Skin of body (tissue), 2 donors: Measurements from ENCODE around the gene EP400. TPM values are rescaled to one million over a fixed set of nuclear protein-coding genes. Genes with fewer than 3 reads are reported as not detected.
"Not testable (repeated sequence)": the region's sequence is repeated elsewhere in the genome, so short reads cannot be mapped to it uniquely, and the experiment has no call there.

Experiments used
- DNase-seq: peaks from one replicate; lab custom pipeline; 2025; lab: John Stamatoyannopoulos, UW
- total RNA-seq: library from RNA; depleted of rRNA; stranded (reverse); fragments of >200 nt; gene quantifications from one replicate; pipeline ENCODE4 v1.2.3, GENCODE V29; 2014

EP400 gene
- total RNA-seq, 1 donor from 2014 or later, result 20.8 TPM

DNA sequence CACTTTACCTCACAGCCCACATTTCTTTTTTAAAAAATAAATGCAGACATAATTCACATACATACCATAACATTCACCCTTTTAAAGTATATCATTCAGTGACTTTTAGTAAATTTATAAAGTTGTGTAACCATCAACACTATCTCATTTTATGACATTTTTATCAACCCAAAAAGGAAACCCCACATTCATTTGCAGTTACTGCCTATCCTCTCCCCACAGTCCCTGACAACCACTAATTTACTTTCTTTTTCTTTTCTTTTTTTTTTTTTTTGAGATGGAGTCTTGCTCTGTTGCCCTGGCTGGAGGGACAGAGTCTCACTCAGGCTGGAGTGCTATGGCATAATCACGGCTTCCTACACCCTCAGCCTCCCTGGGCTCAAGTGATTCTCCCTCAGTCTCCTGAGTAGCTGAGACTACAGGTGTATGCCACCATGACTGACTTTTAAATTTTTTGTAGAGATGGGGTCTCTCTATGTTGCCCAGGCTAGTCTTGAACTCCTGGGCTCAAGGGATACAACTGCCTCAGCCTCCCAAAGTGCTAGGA is 1.5 kb upstream of the EP400 start:
- DNase-seq, result no peak

DNA sequence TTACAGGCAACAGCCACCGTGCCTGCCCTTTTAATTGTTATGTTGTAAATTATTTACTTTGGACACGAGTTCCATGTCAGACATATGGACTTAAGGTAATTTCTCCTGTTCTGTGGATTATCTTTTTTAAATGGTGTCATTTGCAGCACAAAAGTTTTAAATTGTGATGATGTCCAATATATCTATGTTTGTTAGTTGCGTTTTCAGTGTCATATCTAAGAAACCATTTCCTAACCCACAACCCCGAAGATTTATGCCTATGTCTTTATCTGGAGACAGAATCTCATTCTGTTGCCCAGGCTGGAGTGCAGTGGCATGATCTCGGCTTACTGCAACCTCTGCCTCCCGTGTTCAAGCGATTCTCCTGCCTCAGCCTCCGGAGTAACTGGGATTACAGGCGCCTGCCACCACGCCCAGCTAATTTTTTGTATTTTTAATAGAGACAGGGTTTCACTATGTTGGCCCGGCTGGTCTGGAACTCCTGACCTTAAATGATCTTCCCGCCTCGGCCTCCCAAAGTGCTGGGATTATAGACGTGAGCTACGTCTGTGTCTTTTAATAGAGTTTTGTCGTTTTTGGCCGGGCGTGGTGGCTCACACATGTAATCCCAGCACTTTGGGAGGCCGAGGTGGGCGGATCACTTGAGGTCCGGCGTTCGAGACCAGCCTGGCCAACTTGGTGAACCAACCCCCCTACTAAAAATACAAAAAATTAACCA is 870 bp upstream of the EP400 start:
- not testable (repeated sequence) for DNase-seq

DNA sequence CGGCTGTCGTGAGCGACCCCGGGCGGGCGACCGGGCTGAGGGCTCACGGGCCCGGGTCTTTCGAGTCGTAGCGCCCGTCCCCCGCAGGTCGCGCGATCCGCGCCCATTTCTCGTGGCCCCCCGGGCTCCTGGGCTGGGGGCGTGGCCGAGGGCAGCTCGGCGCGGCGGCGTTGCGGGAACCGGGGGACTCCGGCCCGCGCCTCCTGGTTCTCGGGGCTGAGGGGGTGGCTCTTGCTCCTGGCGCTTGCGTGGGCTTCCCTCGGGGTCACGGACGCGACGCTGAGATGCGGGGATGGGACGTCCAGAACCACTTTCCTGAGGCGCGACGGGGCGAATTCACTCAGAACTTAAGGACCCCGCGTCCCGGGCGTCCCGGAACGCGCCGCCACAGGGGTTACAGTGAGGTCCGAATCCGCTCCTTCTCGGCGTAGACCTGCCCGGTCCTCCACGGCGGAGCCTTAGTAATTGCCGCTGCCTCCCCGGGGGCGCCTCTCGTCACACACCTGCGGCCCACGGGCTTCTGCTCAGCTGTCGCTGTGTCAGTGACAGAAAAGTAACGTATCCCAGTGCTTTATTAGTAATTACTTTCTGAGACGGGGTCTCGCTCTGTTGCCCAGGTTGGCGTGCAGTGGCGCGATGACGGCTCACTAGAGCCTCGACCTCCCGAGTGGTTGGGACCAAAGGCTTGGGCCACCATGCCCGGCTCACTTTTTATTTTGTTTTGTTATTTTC is 606 bp downstream of the EP400 start:
- no peak for DNase-seq

DNA sequence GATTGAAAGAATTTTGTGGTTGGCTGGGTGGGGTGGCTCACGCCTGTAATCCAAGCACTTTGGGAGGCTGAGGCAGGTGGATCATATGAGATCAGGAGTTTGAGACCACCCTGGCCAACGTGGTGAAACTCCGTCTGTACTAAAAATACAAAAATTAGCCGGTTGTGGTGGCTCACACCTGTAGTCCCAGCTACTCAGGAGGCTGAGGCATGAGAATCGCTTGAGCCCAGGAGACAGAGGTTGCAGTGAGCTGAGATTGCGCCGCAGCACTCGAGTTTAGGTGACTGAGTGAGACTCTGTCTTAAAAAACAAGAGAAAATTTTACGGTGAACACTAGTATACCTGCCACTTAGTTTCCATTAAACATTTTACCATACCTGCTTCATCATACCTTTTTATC is 4.1 kb downstream of the EP400 start:
- not testable (repeated sequence) for DNase-seq

DNA sequence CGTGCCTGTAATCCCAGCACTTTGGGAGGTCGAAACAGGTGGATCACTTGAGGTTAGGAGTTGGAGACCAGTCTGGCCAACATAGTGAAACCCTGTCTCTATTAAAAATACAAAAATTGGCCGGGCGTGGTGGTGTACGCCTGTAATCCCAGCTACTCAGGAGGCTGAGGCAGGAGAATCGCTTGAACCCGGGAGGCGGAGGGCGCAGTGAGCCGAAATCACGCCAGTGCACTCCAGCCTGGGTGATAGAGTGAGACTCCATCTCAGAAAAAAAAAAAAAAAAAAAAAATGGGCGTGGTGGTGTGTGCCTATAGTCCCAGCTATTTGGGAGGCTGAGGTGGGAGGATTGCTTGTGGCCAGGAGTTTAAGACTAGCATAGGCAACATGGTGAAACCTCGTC is 4.7 kb downstream of the EP400 start:
- DNase-seq, result not testable (repeated sequence)

DNA sequence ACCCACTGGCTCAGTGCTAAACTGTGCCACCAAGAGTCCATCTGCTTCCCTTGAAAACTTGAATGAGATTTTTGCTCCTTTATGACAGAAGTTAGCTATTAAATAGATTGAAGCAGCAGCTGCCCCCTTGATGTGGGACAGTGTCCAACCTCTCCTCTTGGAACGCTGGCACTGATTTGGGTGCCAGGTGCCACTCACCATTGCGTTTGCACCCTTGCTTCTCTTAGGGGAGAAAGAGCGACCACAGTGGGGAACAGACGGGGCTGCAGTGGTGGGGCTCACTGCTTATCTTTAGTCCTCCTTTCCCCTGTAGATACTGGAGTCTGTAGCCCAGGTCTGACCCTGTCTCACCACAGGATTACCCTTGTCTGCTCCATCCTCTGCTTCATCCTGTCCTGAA is 9.4 kb downstream of the EP400 start:
- no peak for DNase-seq

DNA sequence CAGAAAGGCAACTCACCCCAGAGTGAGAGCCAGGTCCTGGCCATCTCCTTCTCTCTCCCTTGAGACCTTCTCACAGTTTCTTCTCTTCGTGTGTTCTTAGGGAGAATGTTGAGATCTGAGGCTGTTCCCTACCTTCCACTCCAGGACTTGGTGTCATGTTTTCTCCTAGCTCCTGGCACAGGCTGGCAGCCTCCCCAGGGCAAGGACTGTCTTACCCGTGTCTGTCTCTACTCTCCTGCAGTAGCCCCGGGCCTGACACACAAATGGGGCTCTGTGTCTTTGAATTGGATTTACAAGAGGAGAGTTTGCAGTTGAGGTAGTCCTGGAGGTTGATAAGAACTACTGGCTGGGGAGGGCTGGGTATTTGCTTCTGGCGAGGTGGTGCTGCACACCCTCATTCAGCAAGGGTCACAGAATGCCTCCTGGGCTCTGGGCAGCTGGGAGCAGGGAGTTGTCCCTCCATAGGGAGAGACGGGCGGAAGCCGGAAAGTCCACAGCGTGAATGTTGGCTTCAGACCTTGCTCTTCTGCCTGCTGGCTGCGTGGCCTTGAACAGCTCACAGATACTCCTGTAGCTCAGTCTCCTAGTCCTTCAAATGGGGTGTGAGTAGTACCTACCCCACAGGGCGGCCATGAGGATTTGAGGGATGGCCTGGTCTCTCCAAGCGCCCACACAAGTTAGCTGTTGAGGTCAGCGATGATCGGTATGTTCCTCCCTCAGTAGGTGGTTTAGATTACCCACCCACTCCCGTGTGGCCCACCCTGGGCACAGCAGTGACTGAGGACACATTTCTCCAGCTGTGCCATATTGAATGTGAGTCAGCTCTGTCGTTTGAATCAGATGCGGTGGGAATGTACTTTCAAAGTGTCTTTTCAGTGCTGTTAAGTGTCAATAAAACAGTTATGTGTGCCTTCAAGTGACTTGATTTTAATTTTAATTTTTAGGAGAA is 10.2 kb downstream of the EP400 start:
- no peak for DNase-seq

DNA sequence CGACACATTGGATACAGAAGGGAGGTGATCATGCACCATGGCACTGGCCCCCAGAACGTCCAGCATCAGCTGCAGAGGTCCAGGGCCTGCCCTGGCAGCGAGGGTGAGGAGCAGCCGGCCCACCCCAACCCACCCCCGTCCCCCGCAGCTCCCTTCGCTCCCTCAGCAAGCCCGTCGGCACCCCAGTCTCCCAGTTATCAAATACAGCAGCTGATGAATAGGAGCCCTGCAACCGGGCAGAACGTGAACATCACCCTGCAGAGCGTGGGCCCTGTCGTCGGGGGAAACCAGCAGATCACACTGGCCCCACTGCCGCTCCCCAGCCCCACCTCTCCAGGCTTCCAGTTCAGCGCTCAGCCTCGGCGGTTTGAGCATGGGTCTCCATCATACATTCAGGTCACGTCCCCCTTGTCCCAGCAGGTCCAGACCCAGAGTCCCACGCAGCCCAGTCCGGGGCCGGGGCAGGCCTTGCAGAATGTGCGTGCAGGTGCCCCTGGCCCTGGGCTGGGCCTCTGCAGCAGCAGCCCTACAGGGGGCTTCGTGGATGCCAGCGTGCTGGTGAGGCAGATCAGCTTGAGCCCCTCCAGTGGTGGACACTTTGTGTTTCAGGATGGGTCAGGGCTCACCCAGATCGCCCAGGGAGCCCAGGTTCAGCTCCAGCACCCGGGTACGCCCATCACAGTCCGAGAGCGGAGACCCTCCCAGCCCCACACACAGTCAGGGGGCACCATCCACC is 11.0 kb downstream of the EP400 start:
- not testable (repeated sequence) for DNase-seq

DNA sequence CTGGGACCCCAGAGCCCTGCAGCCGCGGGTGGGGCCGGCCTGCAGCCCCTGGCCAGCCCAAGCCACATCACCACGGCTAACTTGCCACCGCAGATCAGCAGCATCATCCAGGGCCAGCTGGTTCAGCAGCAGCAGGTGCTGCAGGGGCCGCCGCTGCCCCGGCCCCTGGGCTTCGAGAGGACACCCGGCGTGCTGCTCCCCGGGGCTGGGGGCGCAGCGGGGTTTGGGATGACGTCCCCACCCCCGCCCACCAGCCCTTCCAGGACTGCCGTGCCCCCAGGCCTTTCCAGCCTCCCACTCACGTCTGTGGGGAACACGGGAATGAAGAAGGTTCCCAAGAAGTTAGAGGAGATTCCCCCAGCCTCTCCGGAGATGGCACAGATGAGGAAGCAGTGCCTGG is 11.6 kb downstream of the EP400 start:
- not testable (repeated sequence) for DNase-seq

DNA sequence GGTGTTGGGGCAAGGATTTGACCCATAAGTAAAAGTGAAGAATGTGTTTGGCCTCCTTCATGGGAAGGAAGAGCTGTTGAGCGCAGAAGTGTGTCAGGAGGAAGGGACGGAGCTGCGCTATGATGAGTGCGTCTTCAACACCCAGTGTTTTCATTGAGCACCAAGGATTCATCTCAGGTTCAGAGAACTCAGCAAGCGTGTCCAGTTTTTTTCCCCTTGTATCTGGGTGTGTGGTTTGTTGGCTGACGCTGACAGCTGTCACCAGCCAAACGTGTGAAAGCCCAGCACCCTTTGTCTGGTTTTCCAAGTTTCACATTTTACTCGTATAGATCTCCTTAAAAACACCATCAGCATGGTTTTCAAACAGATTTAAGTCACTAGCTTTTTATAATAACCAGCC is 12.3 kb downstream of the EP400 start:
- no peak for DNase-seq

DNA sequence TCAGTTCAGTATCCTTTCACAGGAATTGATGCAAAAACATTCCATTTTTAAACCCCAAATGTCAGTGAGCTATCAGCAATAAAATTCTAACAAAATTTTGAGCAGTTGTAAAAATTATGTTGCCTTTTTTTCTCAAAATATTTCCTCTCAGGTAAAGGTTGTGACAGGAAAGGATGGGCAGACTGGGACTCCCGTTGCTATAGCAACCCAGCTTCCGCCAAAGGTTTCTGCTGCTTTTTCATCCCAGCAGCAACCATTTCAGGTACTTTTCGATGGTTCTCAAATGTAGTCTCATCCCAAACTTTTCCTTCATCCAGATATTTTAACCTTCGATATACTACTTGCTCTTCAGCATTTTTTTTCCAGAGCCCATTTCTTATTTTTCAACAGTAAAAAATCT is 13.6 kb downstream of the EP400 start:
- no peak for DNase-seq

DNA sequence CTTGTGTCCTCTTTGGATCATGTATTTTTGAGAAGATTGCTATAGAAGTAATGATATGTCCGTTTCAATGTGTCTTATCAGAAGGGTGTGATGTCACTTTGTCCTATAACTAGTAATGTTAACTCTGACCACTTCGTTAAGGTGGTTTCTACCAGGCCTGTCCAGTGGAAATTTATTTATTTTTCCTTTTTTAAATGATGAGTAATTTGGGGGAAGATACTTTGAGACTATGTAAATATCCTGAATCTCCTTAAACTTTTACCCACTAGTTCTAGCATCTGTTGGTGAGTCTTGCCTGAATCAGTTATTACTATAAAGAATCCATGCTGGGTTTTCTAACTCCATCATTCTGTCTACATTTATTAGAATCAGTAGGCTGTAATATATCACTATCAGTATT is 15.3 kb downstream of the EP400 start:
- no peak for DNase-seq

DNA sequence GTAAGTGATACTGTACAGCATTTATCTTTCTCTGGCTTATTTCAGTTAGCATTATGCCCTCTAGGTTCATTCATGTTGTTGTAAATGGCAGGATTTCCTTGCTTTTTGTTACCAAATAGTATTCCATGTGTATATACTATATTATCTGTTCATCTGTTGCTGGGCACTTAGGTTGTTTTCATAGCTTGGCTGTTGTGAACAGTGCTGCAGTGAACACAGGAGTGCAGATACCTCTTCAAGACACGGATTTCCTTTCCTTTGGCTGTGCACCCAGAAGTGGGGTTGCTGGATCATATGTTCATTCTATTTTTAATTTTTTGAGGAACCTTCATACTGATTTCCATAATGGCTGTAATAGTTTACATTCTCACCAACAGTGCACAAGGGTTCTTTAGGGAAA is 21.5 kb downstream of the EP400 start:
- DNase-seq, result no peak

DNA sequence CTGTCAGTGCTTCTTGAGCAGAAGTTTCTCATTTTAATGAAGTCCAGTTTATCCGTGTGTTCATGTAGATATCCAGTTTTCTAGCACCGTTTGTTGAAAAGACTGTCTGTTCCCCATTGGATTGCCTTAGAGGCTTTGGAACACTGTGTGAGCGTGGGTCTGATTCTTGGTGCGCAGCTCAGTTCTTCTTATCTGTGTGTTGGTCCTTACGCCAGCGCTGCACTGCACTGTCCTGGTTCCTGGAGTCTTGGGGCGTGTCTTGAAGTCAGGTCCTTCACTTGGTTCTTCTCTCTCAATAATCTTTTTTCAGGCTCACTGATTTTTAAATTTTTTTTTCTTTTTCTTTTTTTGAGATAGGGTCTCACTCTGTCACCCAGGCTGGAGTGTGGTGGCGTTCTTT is 25.5 kb downstream of the EP400 start:
- no peak for DNase-seq

DNA sequence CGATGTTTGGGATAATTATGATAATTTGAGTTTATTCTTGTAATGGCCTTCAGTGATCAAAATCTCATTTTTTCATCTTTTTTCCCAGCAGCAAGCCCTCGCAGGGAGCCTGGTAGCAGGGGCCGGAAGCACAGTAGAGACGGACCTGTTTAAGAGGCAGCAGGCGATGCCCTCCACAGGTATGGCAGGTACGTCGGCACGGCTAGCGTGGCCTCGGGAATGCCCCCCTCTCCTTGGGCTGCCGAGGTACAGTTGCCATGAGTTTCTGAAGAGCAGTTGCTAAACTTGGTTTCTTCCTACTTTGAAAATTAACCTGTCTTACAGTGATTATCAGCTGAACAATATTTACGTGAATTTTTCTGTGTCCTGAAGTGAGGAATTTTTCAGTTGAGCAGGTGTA is 29.9 kb downstream of the EP400 start:
- DNase-seq, result no peak

DNA sequence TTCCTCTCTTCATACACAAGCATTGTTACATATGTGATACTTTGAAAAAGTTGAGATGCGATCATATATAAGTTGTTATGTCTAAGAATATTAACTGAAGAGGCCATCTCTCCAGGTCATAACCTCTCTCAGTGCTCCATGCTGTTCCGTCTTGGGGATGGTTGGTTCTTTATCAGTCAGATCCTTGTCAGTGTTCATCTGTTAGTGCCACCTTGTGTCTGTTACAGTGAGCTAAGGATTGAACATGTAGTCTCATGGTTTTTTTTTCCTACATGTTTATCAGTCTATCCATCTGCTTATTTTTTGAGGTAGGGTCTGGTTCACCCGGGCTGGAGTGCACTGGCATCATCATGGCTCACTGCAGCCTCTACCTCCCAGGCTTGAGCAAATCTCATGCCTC is 30.5 kb downstream of the EP400 start:
- no peak for DNase-seq

DNA sequence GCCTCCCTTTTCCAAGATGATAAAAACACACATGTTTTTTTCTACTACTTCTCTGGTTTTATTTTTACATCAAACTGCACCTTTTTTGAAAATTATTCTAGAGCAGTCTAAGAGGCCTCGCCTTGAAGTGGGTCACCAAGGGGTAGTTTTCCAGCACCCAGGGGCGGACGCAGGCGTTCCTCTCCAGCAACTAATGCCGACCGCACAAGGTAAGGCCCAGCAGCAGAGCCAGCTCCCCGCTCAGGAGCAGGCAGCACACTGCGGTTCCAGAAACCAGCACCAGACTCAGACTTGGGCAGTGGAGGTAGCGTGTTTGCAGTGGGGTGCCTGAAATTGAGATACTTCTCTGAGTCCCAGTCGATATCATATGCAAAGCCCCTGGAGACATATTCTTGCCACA is 31.6 kb downstream of the EP400 start:
- no peak for DNase-seq

DNA sequence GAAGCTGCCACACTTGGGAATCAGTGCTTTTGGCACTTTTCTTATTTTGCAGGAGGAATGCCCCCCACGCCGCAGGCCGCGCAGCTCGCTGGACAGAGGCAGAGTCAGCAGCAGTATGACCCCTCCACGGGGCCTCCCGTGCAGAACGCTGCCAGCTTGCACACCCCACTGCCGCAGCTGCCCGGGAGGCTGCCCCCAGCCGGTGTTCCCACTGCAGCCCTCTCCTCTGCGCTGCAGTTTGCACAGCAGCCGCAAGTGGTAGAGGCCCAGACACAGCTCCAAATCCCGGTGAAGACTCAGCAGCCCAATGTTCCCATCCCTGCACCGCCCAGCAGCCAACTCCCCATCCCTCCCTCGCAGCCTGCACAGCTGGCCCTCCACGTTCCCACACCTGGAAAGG is 32.3 kb downstream of the EP400 start:
- DNase-seq, result no peak

DNA sequence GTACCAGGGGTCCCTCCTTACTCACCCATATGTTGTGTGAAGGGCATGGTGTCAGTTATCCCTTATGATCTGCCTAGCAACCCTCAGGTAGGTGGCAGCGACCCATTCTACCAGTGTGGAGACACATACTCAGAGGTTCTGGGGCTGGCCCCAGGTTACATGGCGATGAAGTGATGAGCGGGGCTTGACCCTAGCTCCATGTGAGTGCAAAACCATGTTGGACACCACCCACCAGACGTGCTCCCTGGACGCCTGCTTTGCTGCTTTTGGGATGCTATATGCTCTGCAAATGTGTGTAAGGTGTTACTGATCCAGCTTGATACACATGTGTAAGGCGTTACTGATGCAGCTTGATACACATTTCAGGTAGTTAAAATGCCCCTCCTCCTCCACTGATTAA is 33.3 kb downstream of the EP400 start:
- no peak for DNase-seq

DNA sequence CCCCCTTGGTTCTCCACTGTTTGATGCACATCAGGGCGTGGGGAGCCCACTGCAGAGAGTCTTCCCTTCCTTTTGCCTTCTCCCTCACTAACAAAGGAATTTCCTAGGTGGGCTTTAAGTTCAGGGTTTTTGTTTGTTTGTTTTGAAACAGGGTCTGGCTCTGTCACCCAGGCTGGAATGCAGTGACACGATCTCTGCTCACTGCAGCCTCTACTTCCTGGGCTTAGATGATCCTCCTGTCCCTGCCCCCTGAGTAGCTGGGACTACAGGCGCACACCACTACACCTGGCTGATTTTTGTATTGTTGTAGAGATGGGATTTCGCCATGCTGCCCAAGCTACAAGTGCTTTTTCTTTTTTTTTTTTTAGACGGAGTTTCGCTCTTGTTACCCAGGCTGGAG is 33.8 kb downstream of the EP400 start:
- no peak for DNase-seq

DNA sequence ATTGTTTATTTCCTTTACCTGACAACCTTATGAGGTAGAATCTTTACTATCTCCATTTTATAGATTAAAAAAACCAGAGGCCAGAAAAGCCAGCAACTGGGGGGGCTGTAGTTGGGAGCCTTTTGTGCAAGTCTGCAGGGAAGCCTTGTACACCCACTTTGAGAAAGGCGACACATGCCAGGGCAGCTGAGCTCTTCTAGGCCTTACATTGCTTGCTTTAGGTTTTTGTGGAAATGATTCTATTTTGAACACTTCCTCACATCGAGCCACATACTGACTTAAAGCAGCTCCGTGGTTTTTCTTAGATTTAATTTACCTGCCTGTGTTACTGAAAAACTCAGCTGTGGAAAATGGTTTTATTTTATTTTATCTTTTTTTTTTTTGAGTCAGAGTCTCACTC is 34.6 kb downstream of the EP400 start:
- no peak for DNase-seq
